ENCODE data around the gene RAB30.

DNA sequence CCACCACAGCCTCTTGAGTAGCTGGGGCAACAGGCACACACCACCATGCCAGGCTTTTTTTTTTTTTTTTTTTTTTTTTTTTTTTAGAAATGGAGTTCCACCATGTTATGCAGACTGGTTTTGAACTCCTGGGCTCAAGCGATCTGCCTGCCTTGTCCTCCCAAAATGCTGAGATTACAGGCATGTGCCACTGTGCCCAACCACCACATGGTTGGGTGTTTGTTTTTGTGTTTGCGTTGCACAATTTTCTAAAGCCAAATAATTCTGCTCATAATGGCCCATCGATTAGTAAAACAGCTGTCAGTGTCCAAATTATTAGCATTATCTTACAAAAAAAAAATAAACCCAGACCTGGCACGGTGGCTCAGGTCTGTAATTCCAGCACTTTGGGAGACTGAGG is 104.3 kb downstream of the RAB30 start:
- TF ChIP-seq, protein P1, sequence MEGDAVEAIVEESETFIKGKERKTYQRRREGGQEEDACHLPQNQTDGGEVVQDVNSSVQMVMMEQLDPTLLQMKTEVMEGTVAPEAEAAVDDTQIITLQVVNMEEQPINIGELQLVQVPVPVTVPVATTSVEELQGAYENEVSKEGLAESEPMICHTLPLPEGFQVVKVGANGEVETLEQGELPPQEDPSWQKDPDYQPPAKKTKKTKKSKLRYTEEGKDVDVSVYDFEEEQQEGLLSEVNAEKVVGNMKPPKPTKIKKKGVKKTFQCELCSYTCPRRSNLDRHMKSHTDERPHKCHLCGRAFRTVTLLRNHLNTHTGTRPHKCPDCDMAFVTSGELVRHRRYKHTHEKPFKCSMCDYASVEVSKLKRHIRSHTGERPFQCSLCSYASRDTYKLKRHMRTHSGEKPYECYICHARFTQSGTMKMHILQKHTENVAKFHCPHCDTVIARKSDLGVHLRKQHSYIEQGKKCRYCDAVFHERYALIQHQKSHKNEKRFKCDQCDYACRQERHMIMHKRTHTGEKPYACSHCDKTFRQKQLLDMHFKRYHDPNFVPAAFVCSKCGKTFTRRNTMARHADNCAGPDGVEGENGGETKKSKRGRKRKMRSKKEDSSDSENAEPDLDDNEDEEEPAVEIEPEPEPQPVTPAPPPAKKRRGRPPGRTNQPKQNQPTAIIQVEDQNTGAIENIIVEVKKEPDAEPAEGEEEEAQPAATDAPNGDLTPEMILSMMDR (IDR thresholded peaks at IDR 0.05; ENCODE audit: low read depth, low read length, poor library complexity, severe bottlenecking): no peak
- no peak for TF ChIP-seq EZH2phosphoT487 (IDR thresholded peaks at IDR 0.05; ENCODE audit: borderline replicate concordance, low read length)

Data from DOHH2 (cell line).